HG02885 (cell line): ENCODE results near the gene LDLR.
"Not testable (repeated sequence)": the region's sequence is repeated elsewhere in the genome, so short reads cannot be mapped to it uniquely, and the experiment has no call there.

Experiments
- ATAC-seq: cut with Tn5 transposase; IDR thresholded peaks from one replicate; pipeline ENCODE4 v1.9.1; 2021; ENCODE audit warnings: mild to moderate bottlenecking; ENCODE audit not compliant: unreplicated experiment, poor library complexity

Gene LDLR

GRCh38 chr19:11166281-11167142, 77.2 kb downstream of the LDLR start:
- no peak for ATAC-seq

- ATAC-seq = no peak
Measured at GRCh38 chr19:11168568-11168967, 79.3 kb downstream of the LDLR start.

GRCh38 chr19:11169896-11170678, 80.8 kb downstream of the LDLR start:
- no peak for ATAC-seq

GRCh38 chr19:11171144-11171543, 81.9 kb downstream of the LDLR start:
- ATAC-seq = no peak

- no peak for ATAC-seq
Measured at GRCh38 chr19:11172576-11172975, 83.3 kb downstream of the LDLR start.

- ATAC-seq = no peak
Measured at GRCh38 chr19:11173516-11174155, 84.4 kb downstream of the LDLR start.

- no peak for ATAC-seq
Measured at GRCh38 chr19:11174336-11174735, 85.1 kb downstream of the LDLR start.

GRCh38 chr19:11175920-11176319, 86.7 kb downstream of the LDLR start:
- ATAC-seq = no peak

GRCh38 chr19:11176466-11177193, 87.4 kb downstream of the LDLR start:
- no peak for ATAC-seq

GRCh38 chr19:11177592-11177991, 88.3 kb downstream of the LDLR start:
- no peak for ATAC-seq

GRCh38 chr19:11179145-11179465, 89.8 kb downstream of the LDLR start:
- not testable (repeated sequence) for ATAC-seq

- no peak for ATAC-seq
Measured at GRCh38 chr19:11179716-11180297, 90.5 kb downstream of the LDLR start.

GRCh38 chr19:11180346-11180745, 91.1 kb downstream of the LDLR start:
- no peak for ATAC-seq

- not testable (repeated sequence) for ATAC-seq
Measured at GRCh38 chr19:11180975-11181374, 91.7 kb downstream of the LDLR start.

- no peak for ATAC-seq
Measured at GRCh38 chr19:11181488-11181887, 92.2 kb downstream of the LDLR start.
